HG03521 (cell line): ENCODE results near the gene BABAM1.
"Not testable (repeated sequence)": the region's sequence is repeated elsewhere in the genome, so short reads cannot be mapped to it uniquely, and the experiment has no call there.

Experiments
- ATAC-seq: cut with Tn5 transposase; IDR thresholded peaks from one replicate; pipeline ENCODE4 v1.9.1; 2021; ENCODE audit warnings: mild to moderate bottlenecking, moderate library complexity; ENCODE audit not compliant: unreplicated experiment

Gene BABAM1

DNA sequence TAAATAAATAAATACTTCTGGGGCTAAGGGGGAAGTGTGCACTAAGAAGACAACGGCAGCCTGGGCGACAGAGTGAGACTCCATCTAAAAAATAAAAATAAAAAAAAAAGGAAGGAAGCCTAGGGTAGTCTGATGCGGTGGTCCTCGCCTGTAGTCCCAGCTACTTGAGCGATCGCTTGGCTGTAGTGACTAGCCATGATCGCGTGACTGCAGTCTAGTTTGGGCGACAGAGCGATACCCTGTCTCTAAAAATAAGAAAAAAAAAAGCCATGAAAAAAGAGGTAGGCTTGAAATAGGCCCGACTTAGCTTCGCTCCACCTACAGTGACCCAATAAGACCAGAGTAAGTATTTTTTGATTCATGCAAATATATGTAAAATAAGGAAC lies 661 bp upstream of the BABAM1 start:
- no peak for ATAC-seq

- ATAC-seq: no peak
These were observed 1.5 kb downstream of the BABAM1 start for GRCh38 chr19:17268754-17269153.

- ATAC-seq: not testable (repeated sequence)
These were observed 7.6 kb downstream of the BABAM1 start for GRCh38 chr19:17274892-17275291.

DNA sequence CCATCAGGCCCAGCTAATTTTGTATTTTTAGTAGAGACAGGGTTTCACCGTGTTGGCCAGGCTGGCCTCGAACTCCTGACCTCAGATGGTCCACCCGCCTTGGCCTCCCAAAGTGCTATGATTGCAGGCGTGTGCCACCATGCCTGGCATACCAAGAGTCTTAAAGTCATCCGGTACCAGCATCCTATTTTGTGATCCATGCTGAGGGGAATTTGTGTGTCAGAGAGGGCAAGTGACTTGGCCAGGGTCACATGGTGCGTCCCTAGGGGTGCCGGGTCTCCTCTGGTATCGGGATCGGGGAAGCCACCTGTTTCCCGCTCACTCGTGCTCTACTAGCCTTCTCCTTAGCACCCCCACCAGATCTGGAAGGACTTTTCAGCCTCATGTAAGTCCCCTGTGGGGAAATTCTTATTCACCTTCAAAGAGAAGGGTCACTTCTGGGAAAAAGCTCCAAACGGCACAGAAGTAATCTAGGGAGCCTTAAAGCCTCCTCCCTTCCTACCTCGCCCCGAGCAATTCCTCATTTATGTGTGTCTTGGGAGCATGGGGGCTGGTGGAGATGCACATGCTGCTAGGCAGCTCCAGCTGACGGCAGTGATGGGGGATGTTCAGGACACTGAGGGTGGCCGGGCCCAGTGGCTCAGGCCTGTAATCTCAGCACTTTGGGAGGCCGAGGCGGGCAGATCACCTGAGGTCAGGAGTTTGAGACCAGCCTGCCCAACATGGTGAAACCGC lies 8.4 kb downstream of the BABAM1 start:
- ATAC-seq: no peak

GRCh38 chr19:17279436-17279835 lies 12.2 kb downstream of the BABAM1 start:
- no peak for ATAC-seq

DNA sequence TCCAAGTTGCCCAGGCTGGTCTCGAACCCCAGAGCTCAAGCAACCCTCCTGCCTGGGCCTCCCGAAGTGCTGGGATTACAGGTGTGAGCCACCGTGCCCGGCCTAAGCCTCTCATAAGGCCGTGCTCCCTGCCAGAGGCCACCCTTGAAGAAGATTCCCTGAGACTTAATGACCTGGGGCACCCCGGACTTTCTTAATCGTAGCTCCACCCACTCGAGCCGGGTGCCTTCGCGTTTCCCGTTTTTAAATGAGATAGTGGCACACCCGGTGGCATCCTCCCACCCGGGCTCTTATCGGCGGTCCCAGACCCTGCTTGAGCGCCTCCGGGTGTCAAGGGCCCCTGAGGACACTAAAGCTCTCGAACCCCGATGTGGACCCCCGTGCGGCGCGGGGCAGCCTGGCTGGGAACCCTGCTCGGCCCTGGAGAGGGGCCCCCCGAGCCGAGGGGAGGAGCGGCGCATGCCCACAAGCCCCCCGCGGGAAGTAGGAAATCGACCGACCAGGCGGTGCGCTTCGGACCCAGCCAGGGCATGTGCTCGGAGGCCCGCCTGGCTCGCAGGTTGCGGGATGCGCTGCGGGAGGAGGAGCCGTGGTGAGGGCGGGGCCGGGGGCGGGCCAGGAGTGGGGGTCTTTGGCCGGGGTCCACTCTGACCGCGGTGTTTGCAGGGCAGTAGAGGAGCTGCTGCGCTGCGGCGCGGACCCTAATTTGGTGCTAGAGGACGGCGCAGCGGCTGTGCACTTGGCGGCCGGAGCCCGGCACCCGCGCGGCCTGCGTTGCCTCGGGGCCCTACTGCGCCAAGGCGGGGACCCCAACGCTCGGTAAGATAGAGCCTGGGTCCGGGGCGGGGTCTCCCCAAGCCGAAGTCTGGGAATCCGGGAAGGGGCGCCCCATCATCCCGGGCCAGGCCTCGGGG lies 14.4 kb downstream of the BABAM1 start, which contains the start of gene ANKLE1:
TSS of gene ANKLE1 (plus strand) at position 511 of the 914 bp plus-strand sequence. CDS start at position 531, 20 bp downstream.
- no peak for ATAC-seq

DNA sequence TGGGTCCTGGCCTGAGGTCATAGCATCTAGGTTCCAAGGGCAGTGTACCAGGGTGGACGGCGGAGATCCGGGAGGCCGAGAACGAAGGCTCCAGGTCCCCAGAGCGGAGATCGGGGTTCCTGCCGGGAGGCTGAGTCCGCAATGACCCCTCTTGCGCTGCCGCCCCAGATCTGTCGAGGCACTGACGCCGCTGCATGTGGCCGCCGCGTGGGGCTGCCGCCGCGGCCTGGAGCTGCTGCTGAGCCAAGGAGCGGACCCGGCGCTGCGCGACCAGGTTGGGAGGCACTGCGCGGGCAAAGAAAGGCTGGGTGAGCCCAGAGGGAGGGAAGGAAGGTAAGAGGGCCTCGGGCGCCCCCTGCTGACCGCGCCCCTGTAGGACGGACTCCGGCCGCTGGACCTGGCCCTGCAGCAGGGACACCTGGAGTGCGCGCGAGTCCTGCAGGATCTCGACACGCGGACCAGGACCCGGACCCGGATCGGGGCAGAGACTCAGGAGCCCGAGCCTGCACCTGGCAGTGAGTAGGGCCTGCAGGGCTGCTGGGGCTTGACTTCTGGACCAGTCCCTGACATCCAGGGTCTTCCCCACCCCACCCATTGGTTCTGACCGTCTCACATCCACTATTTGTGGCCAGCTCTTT lies 15.4 kb downstream of the BABAM1 start:
- ATAC-seq: peak; percentile 72

DNA sequence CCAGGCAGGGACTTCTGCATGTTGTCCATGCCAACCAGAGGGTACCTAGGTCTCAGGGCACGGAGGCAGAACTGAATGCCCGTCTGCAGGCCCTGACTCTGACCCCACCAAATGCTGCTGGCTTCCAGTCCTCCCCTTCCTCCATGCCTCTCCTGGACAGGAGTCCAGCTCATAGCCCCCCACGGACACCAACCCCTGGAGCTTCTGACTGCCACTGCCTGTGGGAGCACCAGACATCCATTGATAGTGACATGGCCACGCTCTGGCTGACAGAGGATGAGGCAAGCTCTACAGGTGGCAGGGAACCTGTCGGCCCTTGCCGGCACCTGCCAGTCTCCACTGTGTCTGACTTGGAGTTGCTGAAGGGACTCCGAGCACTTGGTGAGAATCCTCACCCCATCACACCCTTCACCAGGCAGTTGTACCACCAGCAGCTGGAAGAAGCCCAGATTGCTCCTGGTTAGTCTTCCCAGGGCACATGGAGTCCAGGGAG lies 16.3 kb downstream of the BABAM1 start:
- no peak for ATAC-seq

GRCh38 chr19:17285415-17286135 lies 18.3 kb downstream of the BABAM1 start:
- no peak for ATAC-seq

DNA sequence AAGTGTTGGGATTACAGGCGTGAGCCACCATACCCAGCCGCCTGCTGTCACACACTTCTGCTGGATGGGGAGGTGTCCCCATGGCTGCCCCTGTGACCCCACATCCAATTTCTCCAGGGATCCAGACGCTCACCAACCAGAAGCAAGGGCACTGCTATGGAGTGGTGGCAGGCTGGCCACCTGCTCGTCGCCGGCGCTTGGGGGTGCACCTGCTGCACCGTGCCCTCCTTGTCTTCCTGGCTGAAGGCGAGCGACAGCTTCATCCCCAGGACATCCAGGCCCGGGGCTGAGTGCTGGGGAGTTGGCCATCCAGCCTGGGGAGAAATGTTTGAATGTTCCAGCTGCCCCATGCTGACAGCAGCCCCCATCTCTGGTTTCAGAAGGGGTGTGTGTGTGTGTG lies 19.0 kb downstream of the BABAM1 start:
- ATAC-seq: no peak

GRCh38 chr19:17286752-17287151 lies 19.5 kb downstream of the BABAM1 start:
- ATAC-seq: no peak

DNA sequence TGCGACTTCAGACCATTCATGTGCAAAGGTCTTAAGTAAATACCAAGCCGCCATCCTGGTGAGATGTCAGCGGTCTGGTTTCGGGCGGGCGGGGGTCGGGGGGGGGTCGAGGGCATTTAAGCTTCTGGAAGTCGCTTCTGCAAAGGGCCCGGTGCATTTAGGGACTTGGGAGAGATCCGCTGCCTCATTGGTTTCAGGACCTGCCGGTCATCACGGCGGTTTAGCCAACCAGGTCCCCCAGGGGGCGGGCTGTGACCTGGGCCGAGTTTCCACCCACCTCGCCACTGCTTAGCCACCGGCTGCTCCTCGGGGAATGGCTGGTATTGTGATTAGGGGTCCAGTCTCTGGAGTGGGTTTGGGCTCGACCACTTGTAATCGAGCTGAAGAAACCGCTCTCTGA lies 22.2 kb downstream of the BABAM1 start:
- ATAC-seq: no peak

GRCh38 chr19:17292301-17293074 lies 25.2 kb downstream of the BABAM1 start:
- peak; percentile 69 for ATAC-seq

GRCh38 chr19:17293605-17294004 lies 26.4 kb downstream of the BABAM1 start:
- no peak for ATAC-seq

DNA sequence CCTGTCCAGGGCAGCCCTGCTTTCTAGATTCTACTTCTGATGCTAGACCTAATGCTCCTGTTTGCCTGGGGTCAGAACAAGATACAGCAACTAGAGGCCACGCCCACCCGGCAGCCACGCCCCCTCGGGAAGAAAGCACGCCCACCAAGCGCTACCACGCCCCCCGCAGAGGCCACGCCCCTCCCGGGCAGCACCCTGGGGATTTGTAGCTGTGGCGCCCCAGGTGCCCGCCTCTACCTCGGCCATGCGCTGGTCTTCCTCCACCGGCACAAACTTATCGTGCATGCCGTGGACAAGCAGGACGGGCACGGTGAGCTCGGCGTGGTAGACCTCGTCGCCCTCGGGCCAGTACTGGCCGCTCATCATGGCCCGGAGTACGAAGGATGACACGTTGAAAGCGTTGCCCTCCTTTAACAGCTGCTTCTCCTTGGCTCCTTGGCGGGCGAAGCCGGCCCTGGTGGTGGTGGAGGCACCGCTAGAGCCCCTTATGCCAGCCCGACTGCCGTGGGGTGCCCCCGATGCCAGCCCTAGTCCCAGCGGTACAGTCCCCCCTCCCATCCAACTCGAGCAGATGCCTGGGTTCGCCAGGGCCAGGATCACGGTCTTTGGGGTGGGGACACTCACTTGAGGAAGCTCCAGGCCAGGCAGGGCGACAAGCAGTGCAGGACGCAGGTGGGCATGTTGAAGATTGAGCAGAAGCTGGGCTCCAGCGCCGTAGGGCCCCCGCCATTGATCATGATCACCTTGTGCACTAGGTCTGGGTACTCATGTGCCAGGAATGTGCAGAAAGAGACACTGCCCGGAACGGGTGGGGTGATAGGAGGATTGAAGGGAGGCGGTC lies 27.0 kb downstream of the BABAM1 start:
- no peak for ATAC-seq

GRCh38 chr19:17295551-17295950 lies 28.3 kb downstream of the BABAM1 start:
- not testable (repeated sequence) for ATAC-seq

- no peak for ATAC-seq
These were observed 29.0 kb downstream of the BABAM1 start for GRCh38 chr19:17296273-17296672.

GRCh38 chr19:17296976-17297375 lies 29.7 kb downstream of the BABAM1 start:
- ATAC-seq: no peak
